Adrenal gland (tissue), 5 donors: ENCODE data around the gene AFDN.

ENCODE experiments used
- CTCF ChIP-seq, 6 experiments: fragments of 450-650 bp in 4 of 6; fragments of 200-600 bp in 2 of 6; sonication (generic) in 1 of 6; IDR thresholded peaks; 1 replicate in 5 of 6; 2 replicates in 1 of 6; pipeline versions ENCODE4 v1.5.1 to v1.8.0; 2016 to 2021; ENCODE audit warnings: antibody characterized with exemption in 6 of 6, mild to moderate bottlenecking in 2 of 6, moderate library complexity in 1 of 6
- POLR2A ChIP-seq, 2 donors: fragments of 450-650 bp; IDR thresholded peaks; one replicate each; pipeline ENCODE4 v1.6.1; 2017; ENCODE audit warnings: antibody characterized with exemption in 2 of 2, mild to moderate bottlenecking in 2 of 2, moderate library complexity in 1 of 2
- donor health status: DM: no; HTN: no; CAD: no.

DNA sequence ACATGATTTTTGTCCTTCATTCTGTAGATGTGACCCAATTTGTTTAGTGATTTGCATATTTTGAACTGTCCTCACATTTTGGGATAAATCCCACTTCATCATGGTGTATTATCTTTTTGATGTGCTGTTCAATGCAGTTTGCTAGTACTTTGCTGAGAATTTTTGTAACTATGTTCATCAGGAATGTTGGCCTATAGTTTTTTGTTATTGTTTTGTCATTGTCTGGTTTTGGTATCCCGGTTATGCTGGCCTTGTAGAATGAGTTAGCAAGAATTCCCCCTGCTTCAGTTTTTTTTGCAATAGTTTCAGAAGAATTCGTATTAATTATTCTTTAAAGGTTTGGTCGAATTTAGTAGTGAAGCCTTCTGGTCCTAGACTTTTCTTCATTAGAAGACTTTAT is 182.6 kb downstream of the AFDN start:
- TF ChIP-seq CTCF (IDR thresholded peaks at IDR 0.05) (no peak), POLR2A (IDR thresholded peaks at IDR 0.05) (no peak)
